ENCODE data around the gene RPS26. TPM values are rescaled to one million over a fixed set of nuclear protein-coding genes. Genes with fewer than 3 reads are reported as not detected.

Gene RPS26
- total RNA-seq, 1 experiment from 2014 or later = 46.4 TPM

DNA sequence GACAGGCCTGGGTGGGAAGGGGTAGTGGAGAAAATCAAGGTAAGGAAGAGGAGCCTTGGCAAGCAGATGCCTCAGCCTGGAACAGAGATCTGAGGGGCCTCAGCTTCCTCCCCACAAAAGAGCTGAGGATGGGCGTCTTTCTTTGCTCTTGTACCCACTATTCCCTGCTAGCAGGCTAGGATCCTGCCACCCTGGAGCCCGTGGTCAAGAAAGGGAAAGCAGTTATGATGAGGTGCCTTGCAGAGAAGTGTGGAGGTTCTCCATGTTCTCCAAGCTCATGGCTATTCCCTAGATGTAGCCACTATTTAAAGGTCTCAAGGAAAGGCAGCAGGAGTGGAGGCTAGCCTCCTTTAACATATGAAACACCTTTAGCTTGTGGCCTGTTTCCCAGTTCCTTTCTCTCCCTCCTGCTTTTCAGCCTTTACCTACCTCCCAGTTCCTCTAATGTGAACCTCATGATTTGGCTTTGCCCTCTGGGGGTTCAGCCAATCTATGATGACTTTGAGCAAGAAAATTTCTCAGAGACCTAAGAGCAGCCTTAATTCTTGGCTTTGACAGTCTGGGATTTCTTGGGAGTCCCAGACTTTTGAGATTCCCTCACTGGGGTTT is 19.7 kb upstream of the RPS26 start:
- no peak for TF ChIP-seq SIN3A (IDR thresholded peaks at IDR 0.05; ENCODE audit: borderline replicate concordance, insufficient read depth, low read depth, low read length)
- TF ChIP-seq, protein P1, sequence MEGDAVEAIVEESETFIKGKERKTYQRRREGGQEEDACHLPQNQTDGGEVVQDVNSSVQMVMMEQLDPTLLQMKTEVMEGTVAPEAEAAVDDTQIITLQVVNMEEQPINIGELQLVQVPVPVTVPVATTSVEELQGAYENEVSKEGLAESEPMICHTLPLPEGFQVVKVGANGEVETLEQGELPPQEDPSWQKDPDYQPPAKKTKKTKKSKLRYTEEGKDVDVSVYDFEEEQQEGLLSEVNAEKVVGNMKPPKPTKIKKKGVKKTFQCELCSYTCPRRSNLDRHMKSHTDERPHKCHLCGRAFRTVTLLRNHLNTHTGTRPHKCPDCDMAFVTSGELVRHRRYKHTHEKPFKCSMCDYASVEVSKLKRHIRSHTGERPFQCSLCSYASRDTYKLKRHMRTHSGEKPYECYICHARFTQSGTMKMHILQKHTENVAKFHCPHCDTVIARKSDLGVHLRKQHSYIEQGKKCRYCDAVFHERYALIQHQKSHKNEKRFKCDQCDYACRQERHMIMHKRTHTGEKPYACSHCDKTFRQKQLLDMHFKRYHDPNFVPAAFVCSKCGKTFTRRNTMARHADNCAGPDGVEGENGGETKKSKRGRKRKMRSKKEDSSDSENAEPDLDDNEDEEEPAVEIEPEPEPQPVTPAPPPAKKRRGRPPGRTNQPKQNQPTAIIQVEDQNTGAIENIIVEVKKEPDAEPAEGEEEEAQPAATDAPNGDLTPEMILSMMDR (IDR thresholded peaks at IDR 0.05) = no peak
- no peak for TF ChIP-seq TCF7L2 (IDR thresholded peaks at IDR 0.05; ENCODE audit: low read depth, low read length)
- TF ChIP-seq POLR2AphosphoS5 (IDR thresholded peaks at IDR 0.05; ENCODE audit: low read depth, low read length) = no peak
- ChIA-PET POLR2A (no interaction called here), CTCF (interaction anchor here (0.7 kb wide), 1 partner anchor 597 kb away, joined by 3 read pairs; no protein-coding TSS in a partner anchor)
- DNase-seq (ENCODE audit: low read depth, low spot score) (no peak), ATAC-seq (no peak)
- Histone ChIP-seq H3K27me3 (ENCODE audit: control insufficient read depth, insufficient read depth, low read length) (no peaks in the 10 kb centered on the region), H3K36me3 (ENCODE audit: control insufficient read depth, insufficient read depth, low read length) (no peaks in the 10 kb centered on the region), H3K4me1 (ENCODE audit: control insufficient read depth, insufficient read depth, low read length) (no peaks in the 10 kb centered on the region), H3K27ac (ENCODE audit: low read length) (no peak overlapping the region), H3K4me3 (ENCODE audit: low read depth in 2 of 2, low read length in 2 of 2) (no peak overlapping the region), H3K9me3 (ENCODE audit: control insufficient read depth, insufficient read depth, low read depth, low read length) (no peaks in the 10 kb centered on the region)
- intact Hi-C loops (cut with micrococcal nuclease; ENCODE audit: unreplicated experiment) = no loop called here
- no TSS peak for BruUV-seq (replicated peaks)
- in situ Hi-C loops (cut with HindIII; ENCODE audit: low pct_unique_long_range_greater_than_20kb, low sequenced_read_pairs) = no loop called here

DNA sequence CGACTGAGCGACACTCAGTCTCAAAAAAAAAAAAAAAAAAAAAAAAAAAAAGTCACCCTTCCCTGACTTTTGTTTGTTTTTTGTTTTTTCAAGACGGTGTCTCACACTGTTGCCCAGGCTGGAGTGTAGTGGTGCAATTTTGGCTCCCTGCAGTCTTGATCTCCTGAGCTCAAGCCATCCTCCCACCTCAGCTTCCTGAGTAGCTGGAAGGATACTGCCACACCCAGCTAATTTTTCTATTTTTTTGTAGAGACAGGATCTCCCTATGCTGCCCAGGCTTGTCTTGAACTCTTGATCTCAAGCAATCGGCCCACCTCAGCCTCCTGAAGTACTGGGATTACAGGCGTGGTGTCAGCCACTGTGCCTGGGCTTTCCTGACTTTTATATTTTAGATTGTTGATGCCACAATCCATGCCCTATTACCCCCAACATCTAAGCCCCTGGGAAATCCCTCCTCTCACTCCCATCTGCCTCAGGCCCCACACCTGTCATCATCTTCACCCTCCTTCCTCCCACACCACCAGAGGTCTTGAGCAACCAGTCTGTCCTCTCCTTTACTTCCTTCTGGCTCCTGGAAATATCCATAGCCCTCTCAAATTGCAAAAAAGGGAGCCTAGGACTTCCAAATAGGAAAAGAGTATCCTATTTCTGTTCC is 13.1 kb upstream of the RPS26 start:
- ATAC-seq (no peak), DNase-seq (ENCODE audit: low read depth, low spot score) (no peak)
- Histone ChIP-seq H3K36me3 (ENCODE audit: control insufficient read depth, insufficient read depth, low read length) (no peaks in the 10 kb centered on the region), H3K9me3 (ENCODE audit: control insufficient read depth, insufficient read depth, low read depth, low read length) (no peaks in the 10 kb centered on the region), H3K4me1 (ENCODE audit: control insufficient read depth, insufficient read depth, low read length) (no peaks in the 10 kb centered on the region), H3K27ac (ENCODE audit: low read length) (no peak overlapping the region), H3K4me3 (ENCODE audit: low read depth in 2 of 2, low read length in 2 of 2) (no peak overlapping the region), H3K27me3 (ENCODE audit: control insufficient read depth, insufficient read depth, low read length) (no peaks in the 10 kb centered on the region)
- BruUV-seq (replicated peaks) = no TSS peak
- POLR2A ChIA-PET = no interaction called here
- TF ChIP-seq, protein P2, sequence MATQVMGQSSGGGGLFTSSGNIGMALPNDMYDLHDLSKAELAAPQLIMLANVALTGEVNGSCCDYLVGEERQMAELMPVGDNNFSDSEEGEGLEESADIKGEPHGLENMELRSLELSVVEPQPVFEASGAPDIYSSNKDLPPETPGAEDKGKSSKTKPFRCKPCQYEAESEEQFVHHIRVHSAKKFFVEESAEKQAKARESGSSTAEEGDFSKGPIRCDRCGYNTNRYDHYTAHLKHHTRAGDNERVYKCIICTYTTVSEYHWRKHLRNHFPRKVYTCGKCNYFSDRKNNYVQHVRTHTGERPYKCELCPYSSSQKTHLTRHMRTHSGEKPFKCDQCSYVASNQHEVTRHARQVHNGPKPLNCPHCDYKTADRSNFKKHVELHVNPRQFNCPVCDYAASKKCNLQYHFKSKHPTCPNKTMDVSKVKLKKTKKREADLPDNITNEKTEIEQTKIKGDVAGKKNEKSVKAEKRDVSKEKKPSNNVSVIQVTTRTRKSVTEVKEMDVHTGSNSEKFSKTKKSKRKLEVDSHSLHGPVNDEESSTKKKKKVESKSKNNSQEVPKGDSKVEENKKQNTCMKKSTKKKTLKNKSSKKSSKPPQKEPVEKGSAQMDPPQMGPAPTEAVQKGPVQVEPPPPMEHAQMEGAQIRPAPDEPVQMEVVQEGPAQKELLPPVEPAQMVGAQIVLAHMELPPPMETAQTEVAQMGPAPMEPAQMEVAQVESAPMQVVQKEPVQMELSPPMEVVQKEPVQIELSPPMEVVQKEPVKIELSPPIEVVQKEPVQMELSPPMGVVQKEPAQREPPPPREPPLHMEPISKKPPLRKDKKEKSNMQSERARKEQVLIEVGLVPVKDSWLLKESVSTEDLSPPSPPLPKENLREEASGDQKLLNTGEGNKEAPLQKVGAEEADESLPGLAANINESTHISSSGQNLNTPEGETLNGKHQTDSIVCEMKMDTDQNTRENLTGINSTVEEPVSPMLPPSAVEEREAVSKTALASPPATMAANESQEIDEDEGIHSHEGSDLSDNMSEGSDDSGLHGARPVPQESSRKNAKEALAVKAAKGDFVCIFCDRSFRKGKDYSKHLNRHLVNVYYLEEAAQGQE (IDR thresholded peaks at IDR 0.05; ENCODE audit: insufficient read depth in 1 of 2, low read depth in 2 of 2, low read length in 1 of 2) = no peak
- TF ChIP-seq, protein P1 (IDR thresholded peaks at IDR 0.05) = no peak
- TF ChIP-seq POLR2AphosphoS5 (IDR thresholded peaks at IDR 0.05; ENCODE audit: low read depth, low read length) = no peak
- no peak for TF ChIP-seq SIN3A (IDR thresholded peaks at IDR 0.05; ENCODE audit: borderline replicate concordance, insufficient read depth, low read depth, low read length)
- TF ChIP-seq TCF7L2 (IDR thresholded peaks at IDR 0.05; ENCODE audit: low read depth, low read length) = no peak
- intact Hi-C loops (cut with micrococcal nuclease; ENCODE audit: unreplicated experiment) (loop anchor here (2.0 kb wide), 1 partner anchor 32 kb away; the partner anchor contains the start of gene SUOX), in situ Hi-C loops (cut with HindIII; ENCODE audit: low pct_unique_long_range_greater_than_20kb, low sequenced_read_pairs) (no loop called here)
- CTCF ChIA-PET = interaction anchor here (0.7 kb wide), 1 partner anchor 63 kb away, joined by 11 read pairs; the partner anchor contains the start of gene PMEL
